ENCODE results near the gene CARD11. TPM values are rescaled to one million over a fixed set of nuclear protein-coding genes. Genes with fewer than 3 reads are reported as not detected.
A peak's percentile ranks its signal among the peaks of the same experiment; 100 is the strongest.

CARD11 gene
- total and polyA plus RNA-seq, 2 experiments from 2014 or later = 17.7 to 29.0 TPM

GRCh38 chr7:3037259-3037658 lies 6.4 kb downstream of the CARD11 start:
- Histone ChIP-seq H3F3A (replicated peaks; ENCODE audit: low read depth) (no peaks in the 10 kb centered on the region), H3K4me2 (no peak overlapping the region), H3K79me2 (replicated peaks; ENCODE audit: insufficient read depth) (peaks cover 60% of the 10 kb centered on the region), H3K27ac (ENCODE audit: low read depth) (no peak overlapping the region), H3K9me2 (ENCODE audit: insufficient read depth) (no peaks in the 10 kb centered on the region), H3K36me3 (ENCODE audit: insufficient read depth) (no peaks in the 10 kb centered on the region), H3K4me1 (ENCODE audit: insufficient read depth) (no peaks in the 10 kb centered on the region; the same call in 1 of the 2 replicates), H3K4me3 (no peak overlapping the region), H4K20me1 (replicated peaks; ENCODE audit: insufficient read depth) (no peaks in the 10 kb centered on the region), H2AFZ (no peak overlapping the region), H3K27me3 (ENCODE audit: insufficient read depth) (no peaks in the 10 kb centered on the region)
- no peak overlapping the region for H3K27ac Mint-ChIP-seq
- peaks cover 14% of the 10 kb centered on the region for H3K27me3 Mint-ChIP-seq (ENCODE audit: insufficient read depth, low read depth, poor library complexity)
- DNase-seq (ENCODE audit: low spot score) = no peak
- H3K36me3 Mint-ChIP-seq (ENCODE audit: low read depth) = no peaks in the 10 kb centered on the region; the same call in 2 of the 3 replicates
- peaks cover 7% of the 10 kb centered on the region for H3K4me1 Mint-ChIP-seq
- TF ChIP-seq CREB1 (CRISPR knock-in tag; IDR thresholded peaks at IDR 0.05; ENCODE audit: low read depth) = no peak
- no peak for TF ChIP-seq ZNF331 (CRISPR knock-in tag; IDR thresholded peaks at IDR 0.05; ENCODE audit: low read depth)
- no peak for TF ChIP-seq EZH2 (IDR thresholded peaks at IDR 0.05; ENCODE audit: low read depth, unreplicated experiment)
- TF ChIP-seq ZNF114 (CRISPR knock-in tag; IDR thresholded peaks at IDR 0.05) = no peak
- no peak for TF ChIP-seq STAT1 (IDR thresholded peaks at IDR 0.05; ENCODE audit: unreplicated experiment)
- TF ChIP-seq JUNB (IDR thresholded peaks at IDR 0.05; ENCODE audit: unreplicated experiment) = no peak
- no peak for TF ChIP-seq CTCF (conservative IDR thresholded peaks at IDR 0.05; ENCODE audit: low read depth in 2 of 2)
- TF ChIP-seq NANOG (IDR thresholded peaks at IDR 0.05; ENCODE audit: borderline replicate concordance) = no peak
- no peaks in the 10 kb centered on the region for H3K9me3 Mint-ChIP-seq
- no peak for ATAC-seq
- H3K4me3 Mint-ChIP-seq = no peak overlapping the region

DNA sequence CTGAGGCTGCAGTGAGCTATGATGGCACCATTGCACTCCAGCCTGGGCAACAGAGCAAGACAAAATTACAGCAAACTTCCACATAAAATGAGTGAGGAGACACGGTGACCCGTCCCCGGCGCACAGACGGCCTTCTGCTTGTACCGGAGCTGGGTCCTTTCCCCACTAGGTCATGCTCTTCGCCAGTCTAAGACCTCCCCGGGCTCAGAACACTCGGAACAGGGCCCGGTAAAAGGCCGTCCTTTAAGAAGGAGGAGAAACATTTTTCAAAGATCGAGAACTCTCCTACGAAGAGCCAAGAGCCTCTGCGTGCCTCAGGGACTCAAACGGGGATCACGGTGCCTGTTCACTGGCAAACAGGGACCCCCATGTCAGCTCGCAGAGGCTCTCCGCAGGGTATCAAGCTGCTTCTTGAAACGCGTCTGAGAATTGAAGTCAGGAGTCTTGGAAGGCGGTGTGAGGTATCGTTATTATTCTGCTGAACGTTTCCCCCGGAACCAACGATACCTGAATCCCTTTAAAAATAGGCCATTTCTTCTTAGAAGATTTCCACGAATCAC lies 9.0 kb downstream of the CARD11 start:
- Histone ChIP-seq H4K20me1 (replicated peaks; ENCODE audit: insufficient read depth) (no peaks in the 10 kb centered on the region), H3K9me2 (ENCODE audit: insufficient read depth) (no peaks in the 10 kb centered on the region), H3K4me1 (ENCODE audit: insufficient read depth) (no peaks in the 10 kb centered on the region), H2AFZ (no peak overlapping the region), H3K4me3 (no peak overlapping the region), H3F3A (replicated peaks; ENCODE audit: low read depth) (no peaks in the 10 kb centered on the region), H3K36me3 (ENCODE audit: insufficient read depth) (no peaks in the 10 kb centered on the region), H3K27me3 (ENCODE audit: insufficient read depth) (no peaks in the 10 kb centered on the region), H3K27ac (ENCODE audit: low read depth) (peak overlapping the region; percentile 50; the same call in 1 of the 2 replicates), H3K79me2 (replicated peaks; ENCODE audit: insufficient read depth) (peaks cover 46% of the 10 kb centered on the region), H3K4me2 (no peak overlapping the region)
- no peak overlapping the region for H3K4me3 Mint-ChIP-seq
- ATAC-seq (no peak), DNase-seq (ENCODE audit: low spot score) (no peak)
- H3K4me1 Mint-ChIP-seq = peaks cover 8% of the 10 kb centered on the region; the same call in 1 of the 3 replicates
- H3K9me3 Mint-ChIP-seq = no peaks in the 10 kb centered on the region
- peaks cover 9% of the 10 kb centered on the region for H3K36me3 Mint-ChIP-seq (ENCODE audit: low read depth)
- H3K27me3 Mint-ChIP-seq (ENCODE audit: insufficient read depth, low read depth, poor library complexity) = peaks cover 3% of the 10 kb centered on the region
- TF ChIP-seq ZNF114 (CRISPR knock-in tag; IDR thresholded peaks at IDR 0.05) (no peak), EZH2 (IDR thresholded peaks at IDR 0.05; ENCODE audit: low read depth, unreplicated experiment) (no peak), EZH2phosphoT487 (IDR thresholded peaks at IDR 0.05; ENCODE audit: unreplicated experiment) (no peak), NANOG (IDR thresholded peaks at IDR 0.05; ENCODE audit: borderline replicate concordance) (no peak), ZNF462 (CRISPR knock-in tag; IDR thresholded peaks at IDR 0.05) (no peak)
- no peak overlapping the region for H3K27ac Mint-ChIP-seq
